HG02610 (cell line): Measurements from ENCODE around the gene DMKN.
A peak's percentile ranks its signal among the peaks of the same experiment; 100 is the strongest.
"Not testable (repeated sequence)": the region's sequence is repeated elsewhere in the genome, so short reads cannot be mapped to it uniquely, and the experiment has no call there.

Experiments used
- ATAC-seq: cut with Tn5 transposase; IDR thresholded peaks from one replicate; pipeline ENCODE4 v1.9.1; 2021; ENCODE audit warnings: mild to moderate bottlenecking, moderate library complexity; ENCODE audit not compliant: unreplicated experiment

The DMKN gene

DNA sequence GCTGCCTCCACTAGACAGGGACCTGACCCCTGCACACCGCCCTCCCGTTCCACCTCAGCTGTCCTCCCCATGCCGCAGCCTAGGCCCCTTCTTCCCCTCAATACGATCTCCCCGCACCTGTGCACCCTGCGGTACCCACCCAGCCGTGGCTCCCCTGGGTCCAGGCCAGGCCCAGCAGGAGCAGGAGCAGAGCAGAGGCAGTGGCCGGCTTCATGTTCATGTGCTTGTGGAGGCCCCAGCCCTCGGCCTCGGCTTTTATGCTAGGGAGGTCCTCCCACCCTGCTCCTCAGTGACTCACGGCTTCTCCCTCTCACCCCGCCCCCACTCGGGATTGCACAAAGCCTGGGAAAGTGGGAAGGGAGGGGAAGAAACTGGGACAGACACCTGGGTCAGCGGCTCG lies 11.8 kb downstream of the DMKN start:
- ATAC-seq: no peak

DNA sequence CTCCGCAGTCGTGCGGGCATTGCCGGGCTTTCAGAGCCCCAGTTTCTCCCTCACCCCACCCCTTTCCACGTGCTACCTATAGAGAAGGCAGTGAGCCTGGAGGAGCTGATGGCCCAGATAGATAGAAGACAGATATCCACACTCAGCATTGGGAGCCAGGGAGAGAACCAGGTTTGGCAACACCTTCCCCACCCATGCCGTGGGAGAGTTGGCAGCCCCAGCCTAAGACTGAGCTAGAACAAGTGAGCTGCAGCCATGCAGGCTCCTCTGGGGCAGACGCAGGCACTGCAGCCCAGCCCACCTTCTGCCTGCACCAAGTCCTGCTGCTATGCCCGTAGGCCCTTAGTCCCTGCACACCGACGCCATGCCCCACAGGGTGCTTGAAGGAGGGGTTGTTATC lies 12.8 kb downstream of the DMKN start:
- ATAC-seq: no peak

DNA sequence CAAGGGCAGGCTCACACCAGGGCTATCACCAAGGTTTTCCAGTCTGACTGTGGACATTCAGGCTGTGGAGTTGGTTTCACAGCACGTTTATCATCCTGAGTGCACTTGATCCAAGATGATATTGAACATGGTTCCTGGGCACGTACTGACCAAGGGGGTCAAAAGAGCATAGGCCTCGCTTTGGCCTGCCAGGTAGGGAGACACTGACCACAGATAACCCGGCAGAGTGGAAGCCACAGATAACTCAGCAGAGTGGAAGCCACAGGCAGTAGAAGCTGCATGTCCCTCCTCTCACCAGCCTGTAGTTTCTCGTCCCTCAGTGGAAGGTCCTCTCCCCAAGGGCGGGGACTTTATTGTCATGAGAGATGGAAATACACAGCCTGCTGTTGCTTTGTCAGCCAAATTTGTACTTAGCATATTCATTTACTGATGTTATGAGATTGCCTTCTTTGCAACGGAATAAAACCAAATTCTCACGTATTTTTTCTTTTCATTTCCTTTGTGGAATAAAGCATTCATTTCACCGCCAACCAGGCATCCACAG lies 14.4 kb downstream of the DMKN start:
- no peak for ATAC-seq

DNA sequence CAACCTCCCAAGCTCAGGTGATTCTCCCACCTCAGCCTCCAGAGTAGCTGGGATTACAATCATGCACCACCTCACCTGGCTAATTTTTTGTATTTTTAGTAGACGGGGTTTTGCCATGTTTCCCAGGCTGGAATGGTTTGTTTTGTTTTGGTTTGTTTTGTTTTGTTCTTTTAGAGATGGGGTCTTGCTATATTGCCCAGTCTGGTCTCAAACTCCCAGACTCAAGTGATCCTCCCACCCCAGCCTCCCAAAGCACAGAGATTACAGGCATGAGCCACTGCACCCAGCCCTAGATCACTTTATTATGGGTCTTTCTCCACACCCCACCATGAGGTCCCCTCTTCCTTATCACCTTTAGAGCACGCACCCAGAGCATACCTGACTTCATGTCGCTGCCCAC lies 15.2 kb downstream of the DMKN start:
- no peak for ATAC-seq

DNA sequence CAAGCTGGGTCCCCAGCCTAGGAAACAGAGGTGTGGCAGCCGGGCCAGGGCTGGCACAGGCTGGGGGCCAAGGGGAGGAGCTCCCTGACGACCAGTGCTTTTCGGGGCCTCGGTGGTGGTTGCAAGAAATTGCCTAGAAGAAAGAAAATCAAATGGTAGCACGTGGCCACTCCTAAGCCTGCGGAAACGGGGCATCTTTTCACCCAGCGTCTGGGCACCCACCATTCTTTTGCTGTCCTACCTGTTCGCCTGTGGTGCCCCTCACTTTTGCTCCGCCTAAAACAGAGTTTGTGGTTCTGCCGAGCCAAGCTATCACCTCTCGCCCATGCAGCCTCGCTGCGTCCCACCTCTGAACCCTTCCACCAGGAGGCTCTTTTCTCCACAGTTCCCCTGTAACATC lies 16.0 kb downstream of the DMKN start:
- ATAC-seq: no peak

DNA sequence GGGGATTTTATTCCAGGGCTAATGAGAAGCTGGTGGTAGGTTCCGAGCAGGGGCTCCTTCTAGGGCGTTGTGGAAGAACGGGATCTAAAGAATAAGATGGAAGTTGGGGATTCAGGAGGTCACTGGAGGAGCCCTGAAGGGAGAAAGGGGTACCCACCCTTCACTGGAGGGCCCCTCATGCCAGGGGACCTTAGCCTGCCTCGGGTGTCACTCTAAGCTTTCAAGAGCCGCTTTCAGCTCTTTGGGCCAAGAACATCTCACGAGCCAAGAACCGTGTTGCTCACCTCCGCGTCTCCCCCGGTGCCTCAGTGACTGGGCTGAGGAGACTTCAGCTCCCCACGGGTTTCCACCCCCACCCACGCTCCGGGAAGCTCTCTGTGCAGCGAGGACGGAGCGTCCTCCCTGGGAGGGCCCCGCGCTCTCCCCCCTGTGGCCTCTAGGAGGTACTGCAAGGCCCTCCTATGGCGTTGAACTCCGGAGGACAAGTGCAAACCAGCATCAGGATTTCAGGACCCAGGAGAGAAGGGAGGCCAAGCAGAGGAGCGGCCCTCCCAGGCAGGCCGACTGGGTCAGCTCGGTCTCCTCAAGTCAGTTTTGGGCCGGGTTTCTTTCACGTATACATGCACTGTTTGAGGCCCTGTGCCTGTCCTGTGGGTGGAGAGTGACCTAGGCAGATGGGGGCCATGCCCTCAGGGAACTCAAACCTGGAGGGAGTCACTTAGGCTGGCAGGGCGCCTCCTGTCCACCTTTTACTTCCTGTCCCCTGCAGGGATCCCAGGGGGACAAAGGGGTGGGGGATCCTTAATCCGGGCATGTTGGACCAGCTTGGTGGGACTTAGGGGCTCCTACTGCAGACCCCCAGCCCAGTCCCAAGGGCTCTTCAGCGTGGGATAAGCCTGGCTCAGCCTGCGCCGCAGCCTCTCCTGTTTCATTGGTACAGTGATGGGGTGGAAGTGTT lies 18.1 kb downstream of the DMKN start:
- ATAC-seq: no peak

DNA sequence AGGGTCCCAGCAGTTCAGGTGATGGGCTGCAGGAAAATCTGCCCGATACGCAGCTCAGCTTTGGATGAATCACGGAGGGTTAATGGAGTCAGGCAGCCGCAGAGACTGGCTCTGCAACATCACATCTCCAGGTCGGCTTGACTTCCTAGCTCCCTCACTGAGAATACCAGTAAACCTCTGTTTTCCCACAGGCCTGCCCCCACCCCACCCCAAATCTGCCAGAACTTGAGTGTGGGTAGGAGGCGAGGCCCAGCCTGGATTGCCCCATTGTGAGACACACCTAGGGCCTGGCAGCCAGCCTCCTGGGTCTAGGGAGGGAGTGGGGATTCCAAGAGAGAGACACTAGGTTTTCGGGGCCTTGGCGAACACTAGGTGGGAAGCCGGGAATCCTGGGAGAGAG lies 19.5 kb downstream of the DMKN start:
- no peak for ATAC-seq

DNA sequence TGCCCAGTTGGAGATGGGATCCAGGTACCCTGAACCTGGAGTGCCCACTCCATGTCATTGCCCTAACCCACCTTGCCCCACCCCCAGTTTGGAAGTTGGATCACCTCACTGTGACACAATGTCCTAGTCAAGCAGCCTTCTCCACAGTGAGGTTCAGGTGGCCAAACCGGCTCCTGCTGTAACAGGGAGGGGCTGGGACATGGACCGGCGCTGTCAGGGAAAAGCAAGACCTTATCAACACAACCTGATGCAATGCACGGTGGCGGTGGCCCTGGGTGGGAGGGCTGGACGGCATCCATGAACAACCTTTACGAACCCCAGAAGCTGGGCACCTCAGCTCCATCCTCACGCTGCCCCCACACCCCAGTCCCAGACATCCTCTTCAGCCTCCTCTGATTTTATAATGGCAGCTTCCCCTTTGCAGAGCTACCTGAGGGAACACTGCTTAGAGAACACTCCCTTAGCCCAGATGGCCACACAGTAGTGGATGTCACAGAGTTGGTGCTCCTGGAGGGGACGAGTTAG lies 21.6 kb downstream of the DMKN start:
- ATAC-seq: no peak

DNA sequence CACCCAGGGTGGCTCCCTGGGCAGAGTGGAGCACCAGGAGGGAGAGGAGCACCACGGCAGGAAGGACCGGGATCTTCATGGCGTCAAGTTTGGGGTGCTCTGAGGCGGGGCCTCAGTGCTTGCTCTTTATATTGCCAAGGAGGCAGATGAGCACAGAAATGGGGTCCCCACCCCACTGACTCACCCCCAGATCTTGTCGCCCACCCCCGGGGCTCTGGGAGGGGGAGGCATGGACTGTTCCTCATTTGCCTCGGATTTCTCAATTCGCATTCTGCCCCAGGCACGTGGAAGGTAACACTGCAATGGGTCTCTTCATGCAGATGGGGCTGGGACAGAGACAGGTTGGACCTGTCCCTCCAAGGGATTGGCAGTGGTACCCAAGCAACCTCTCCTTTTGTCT lies 23.1 kb downstream of the DMKN start, which contains the start of gene KRTDAP:
TSS of gene KRTDAP (minus strand) at position 101 of the 400 bp plus-strand sequence. CDS start at position 79, 22 bp downstream.
- ATAC-seq: no peak

DNA sequence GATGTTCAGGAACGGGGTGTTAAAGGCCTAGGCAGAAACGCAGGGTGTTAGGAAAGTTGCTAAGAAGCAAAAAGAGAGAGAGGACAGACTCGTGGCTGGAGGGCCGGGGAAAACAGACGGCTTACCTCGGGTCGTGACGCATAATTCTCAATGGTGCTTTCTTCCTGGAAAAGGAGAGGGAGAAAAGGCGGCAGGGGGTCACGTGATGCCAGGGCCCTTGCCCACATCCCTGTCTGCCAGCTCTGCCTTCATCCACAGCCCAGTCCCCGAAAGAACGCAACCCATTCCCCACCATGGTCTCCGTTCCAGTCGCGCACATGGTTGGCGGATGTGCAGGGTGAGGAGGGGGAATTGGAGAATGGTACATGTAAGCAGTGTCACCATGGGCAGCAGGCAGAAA lies 24.8 kb downstream of the DMKN start:
- ATAC-seq: no peak

DNA sequence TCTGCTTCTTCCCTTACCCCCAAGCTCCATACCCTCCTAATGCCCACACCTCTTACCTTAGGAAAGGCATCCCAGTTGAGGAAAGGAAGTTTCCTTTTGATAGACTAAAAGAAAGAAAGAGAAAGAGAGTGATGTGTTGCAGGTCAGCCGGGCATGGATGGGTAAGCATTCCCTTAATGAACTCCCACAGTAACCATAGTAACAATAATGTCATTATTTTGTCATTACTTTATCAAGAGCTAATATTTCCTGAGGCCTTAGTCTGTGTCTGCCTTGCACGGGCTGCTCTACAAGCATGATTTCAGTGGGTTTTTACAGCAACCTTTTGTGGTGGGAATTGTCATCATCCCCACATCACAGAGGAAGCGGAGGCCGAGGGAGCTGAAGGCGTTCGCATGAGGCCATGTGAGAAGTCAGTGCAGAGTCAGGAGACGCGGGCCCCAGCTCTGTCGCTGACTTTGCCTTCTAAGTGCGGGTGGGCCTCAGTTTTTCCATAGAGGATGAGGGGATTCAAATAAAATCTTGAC lies 25.7 kb downstream of the DMKN start:
- ATAC-seq: no peak

DNA sequence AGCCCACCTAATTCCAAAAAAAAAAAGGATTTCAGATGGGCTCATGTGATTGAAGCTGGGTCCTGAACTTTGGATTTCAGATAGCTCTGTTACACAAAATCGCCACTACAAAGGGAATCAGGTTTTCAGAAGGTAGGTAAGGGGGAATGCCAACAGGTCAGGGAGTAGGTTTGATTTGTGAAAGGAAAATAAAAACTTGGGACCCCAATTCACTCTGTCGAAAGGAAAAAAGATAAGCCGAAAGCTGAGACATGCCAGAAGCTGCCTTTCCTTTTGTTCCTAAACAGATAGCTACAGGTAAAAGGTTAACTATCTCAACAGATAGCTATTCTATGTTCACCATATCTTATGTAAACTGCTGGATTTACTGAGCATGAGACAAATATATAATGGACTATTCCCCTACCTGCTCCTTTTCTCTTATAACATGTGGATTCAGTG lies 27.2 kb downstream of the DMKN start:
- no peak for ATAC-seq

DNA sequence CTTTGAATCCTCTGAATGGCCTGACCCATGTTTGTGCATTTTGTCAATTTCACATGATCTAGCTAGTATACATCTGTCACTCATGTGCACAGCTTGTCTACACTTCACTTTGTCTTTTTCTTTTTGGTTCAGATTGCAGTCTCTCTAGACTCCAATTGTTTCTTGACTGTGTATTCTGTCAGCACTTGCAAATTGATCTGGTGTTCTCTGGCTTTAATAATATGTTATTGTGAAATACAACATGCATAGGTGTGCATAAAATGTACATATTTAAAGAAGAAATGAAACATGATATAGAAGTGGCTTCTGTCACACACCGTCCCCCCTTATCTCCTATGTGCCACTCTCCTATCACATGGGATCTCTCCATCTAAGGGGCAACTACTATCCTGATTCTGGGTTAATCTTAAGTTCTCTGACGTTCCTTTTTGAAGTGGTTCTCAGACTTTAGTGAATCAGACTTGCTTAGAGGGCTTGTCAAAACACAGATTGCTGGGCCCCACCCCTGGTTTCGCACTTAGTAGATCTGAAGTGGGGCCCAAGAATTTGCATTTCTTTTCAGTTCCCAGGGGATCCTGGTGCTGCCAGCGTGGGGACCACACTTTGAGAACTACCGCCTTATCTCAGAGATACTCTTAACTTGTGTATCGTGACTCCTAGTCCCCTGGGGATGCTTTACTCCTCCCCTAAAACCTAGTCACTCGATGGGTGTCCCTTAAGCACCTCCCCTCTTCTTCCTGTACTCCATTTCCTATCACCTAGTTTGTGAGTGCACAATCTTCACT lies 29.0 kb downstream of the DMKN start:
- ATAC-seq: peak; percentile 75

DNA sequence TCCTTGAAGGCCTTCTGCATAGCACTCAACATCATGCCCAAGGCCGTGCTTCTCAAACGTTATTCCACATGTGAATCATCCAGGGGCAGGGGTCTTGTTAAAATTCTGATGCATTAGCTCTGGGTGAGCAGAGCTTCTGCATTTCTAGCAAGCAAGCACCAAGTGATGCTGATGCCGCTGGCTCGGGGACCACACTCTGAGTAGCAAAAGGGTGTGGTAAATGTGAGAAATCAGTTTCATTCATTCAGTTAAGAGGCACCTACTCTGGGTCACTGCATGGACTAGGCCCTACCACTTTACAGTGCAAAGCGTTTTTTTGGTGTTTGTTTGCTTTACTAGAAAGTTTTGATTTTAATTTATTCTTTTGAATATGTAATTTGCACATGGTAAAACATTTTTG lies 30.4 kb downstream of the DMKN start:
- ATAC-seq: no peak

DNA sequence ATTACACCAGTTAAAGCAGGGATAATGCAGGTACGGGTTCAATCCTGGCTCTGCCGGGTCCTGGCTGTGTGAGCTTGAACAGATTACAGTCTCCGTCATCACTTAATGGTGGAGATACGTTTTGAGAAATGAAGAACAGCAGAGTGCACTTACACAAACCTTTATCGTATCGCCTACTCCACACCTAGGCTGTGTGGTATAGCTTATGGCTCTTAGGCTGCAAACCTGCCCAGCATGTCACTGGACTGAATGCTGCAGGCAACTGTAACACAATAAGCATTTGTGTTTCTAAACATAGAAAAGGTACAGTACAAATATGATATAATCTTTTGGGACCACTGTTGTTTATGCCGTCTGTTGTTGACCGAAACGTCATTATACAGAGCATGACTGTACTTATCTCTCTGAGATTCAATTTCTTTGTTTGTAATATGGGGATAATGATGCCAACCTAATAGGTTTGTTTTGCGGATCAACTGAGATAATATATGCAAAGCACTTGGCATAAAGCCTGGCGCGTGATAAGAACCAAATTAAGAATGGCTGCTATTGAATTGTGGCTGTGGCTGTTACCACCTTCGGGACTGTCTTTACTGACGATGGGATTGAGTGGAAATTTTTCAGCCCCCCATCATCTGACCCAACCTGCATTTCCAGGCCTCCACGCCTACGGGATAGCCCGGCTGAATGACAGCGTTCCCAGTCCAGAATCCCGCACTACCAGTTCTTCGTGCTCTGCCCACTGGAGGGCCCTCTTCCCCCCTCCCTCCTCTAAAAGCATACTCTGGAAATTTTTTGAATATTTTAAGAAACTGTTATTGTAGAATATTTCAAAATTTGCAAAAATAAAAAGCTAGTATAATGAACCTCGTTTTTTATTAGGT lies 34.4 kb downstream of the DMKN start:
- no peak for ATAC-seq

DNA sequence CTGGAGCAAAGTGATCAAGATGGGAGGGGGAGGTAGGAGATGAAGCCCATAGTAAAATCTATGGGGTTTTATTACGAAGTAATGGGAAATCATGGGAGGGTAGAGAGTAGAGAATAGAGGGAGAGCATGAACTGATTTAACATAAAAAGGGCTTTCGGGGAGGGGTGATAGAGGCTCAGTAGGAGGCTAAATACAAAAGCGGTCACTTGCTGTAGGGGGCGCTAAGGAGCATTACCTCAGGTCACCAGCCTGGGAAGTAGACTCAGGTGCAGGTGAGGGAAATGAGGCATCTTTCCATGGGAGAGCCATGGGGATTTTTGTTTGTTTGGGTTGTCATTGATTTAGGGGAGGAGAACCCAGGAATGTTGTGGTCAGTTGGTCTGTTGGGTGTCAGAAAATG lies 37.3 kb downstream of the DMKN start:
- ATAC-seq: no peak

DNA sequence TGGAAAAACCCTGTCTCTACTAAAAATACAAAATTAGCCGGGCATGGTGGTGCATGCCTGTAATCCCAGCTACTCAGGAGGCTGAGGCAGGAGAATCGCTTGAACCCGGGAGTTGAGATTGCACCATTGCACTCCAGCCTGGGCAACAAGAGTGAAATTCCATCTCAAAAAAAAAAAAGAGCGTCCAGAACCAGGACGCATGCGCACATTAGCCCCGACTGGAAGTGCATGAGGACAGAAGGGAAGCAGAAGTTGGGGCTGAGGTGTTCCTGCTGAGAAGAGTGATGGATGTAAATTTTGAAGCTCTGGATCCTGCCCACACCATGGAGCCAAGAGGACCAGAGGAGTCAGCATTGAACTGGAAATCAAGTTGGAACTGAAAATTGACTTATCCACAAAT lies 38.9 kb downstream of the DMKN start:
- ATAC-seq: not testable (repeated sequence)

DNA sequence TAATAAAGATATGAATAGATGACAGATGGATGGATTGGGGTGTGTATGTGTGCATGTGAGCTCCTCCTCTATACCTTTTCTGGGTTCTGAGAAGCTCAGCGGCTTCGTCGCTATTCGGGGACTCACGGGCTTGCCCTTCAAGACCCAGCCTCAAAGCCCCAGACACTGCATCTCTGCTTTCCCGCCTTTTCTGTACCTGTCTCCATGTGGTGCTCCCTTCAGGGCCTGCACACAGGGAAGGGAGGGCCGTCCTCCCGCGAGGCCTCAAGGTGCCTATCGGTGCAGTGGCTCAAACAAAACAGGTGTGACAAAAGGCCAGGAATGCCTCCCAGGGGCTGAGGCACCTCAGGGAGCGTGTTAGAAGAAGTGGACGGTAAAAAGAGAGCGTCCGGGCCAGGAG lies 39.3 kb downstream of the DMKN start:
- ATAC-seq: no peak

DNA sequence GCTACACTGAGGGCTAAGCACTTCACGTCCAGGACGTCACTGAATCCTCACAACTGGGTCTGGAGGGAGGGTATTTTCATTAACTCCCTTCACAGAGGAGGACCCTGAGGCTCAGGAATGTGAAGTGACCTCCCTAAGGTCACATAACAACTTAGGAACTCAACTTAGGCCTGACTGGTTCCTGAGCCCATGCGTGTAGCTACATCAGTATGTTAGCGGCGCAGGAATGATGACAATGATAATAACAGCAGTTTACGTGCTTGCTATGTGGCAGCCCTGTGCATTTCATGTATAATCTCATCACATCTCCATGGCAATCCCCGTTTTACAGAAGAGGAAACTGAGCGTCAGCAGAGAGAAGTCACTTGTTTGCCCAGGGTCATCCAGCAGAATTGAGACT lies 41.5 kb downstream of the DMKN start:
- no peak for ATAC-seq

DNA sequence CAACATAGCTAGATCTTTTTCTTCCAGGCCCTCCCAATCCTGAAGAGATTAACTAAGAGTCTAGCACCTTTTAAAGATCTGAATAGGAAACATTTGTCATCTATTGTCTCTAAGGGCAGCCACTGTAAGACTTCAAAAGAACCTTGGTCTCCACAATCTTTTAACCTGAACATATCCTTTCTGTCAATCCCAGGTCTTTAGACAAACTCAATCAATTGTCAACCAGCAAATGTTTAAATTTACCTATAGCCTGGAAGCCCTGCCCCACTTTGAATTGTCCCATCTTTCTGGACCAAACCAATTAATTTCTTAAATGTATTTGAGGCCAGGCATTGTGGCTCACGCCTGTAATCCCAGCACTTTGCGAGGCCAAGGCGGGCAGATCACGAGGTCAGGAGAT lies 42.4 kb downstream of the DMKN start:
- ATAC-seq: not testable (repeated sequence)
